K562 (cell line): ENCODE data around the gene SBK3.
"Not testable (repeated sequence)": the region's sequence is repeated elsewhere in the genome, so short reads cannot be mapped to it uniquely, and the experiment has no call there.

Source experiments
- ARNT ChIP-seq, 2 experiments: fragments of 450-650 bp; IDR thresholded peaks; 2 replicates each; pipeline ENCODE4 v1.6.1; 2016; ENCODE audit warnings: mild to moderate bottlenecking in 1 of 2
- CHD4 ChIP-seq: fragments of 200-600 bp; sonication (generic); IDR thresholded peaks from 3 replicates; pipeline ENCODE4 v1.6.1; 2012; ENCODE audit warnings: low read depth, mild to moderate bottlenecking, mixed read lengths, low read length, inconsistent platforms; ENCODE audit not compliant: insufficient read depth, insufficient replicate concordance, poor library complexity, severe bottlenecking
- CTCF ChIP-seq, 3 experiments: IDR thresholded peaks in 2 of 3; conservative IDR thresholded peaks in 1 of 3; 2 replicates each; pipeline ENCODE4 v1.5.1; 2011 to 2012; ENCODE audit warnings: low read length in 3 of 3, mild to moderate bottlenecking in 3 of 3, control low read depth in 2 of 3, improper control_type of control experiment in 1 of 3, inconsistent platforms in 1 of 3, low read depth in 1 of 3, mixed read lengths in 1 of 3, moderate library complexity in 1 of 3; ENCODE audit not compliant: insufficient read depth in 2 of 3
- ELF1 ChIP-seq: fragments of 200-800 bp; sonication (Bioruptor generic); IDR thresholded peaks from 2 replicates; pipeline ENCODE4 v1.6.1; 2016; ENCODE audit warnings: missing genetic modification characterization, missing compliant biosample characterization
- GABPA ChIP-seq: fragments of 200-800 bp; sonication (Bioruptor generic); conservative IDR thresholded peaks from 2 replicates; pipeline ENCODE4 v1.6.1; 2016; ENCODE audit warnings: low read depth, missing genetic modification characterization, missing compliant biosample characterization
- HDAC2 ChIP-seq: fragments of 450-650 bp; IDR thresholded peaks from 2 replicates; pipeline ENCODE4 v1.6.1; 2016; ENCODE audit warnings: mild to moderate bottlenecking
- HNRNPL ChIP-seq: fragments of 200-400 bp; formaldehyde crosslinking; IDR thresholded peaks from 2 replicates; pipeline ENCODE4 v1.6.1; 2017; ENCODE audit warnings: low read depth, mild to moderate bottlenecking, low read length
- KAT2B ChIP-seq: IDR thresholded peaks from one replicate; pipeline ENCODE4 v1.6.1; 2012; ENCODE audit warnings: low read depth, mild to moderate bottlenecking, control low read depth, inconsistent platforms, low read length, moderate library complexity
- MYC ChIP-seq, 2 experiments: fragments of 250-450 bp in 1 of 2; sonication (Bioruptor Pico) in 1 of 2; IDR thresholded peaks; 2 replicates each; pipeline versions ENCODE4 v1.5.1 to v1.6.1; 2012 to 2021; ENCODE audit warnings: low read depth in 2 of 2, borderline replicate concordance in 1 of 2, improper control_type of control experiment in 1 of 2, low read length in 1 of 2, mild to moderate bottlenecking in 1 of 2, moderate library complexity in 1 of 2
- NFYB ChIP-seq: IDR thresholded peaks from 2 replicates; pipeline ENCODE4 v1.6.1; 2011; ENCODE audit warnings: mild to moderate bottlenecking, moderate library complexity; ENCODE audit not compliant: insufficient read length; ENCODE audit errors: extremely low read depth
- POLR2H ChIP-seq: IDR thresholded peaks from 2 replicates; pipeline ENCODE4 v1.6.1; 2016; ENCODE audit warnings: missing genetic modification characterization, low read depth, mild to moderate bottlenecking, control low read depth, missing compliant biosample characterization, moderate library complexity
- RNF2 ChIP-seq: sonication (generic); IDR thresholded peaks from 2 replicates; pipeline ENCODE4 v1.6.1; 2016
- SRF ChIP-seq, 2 experiments: fragments of 250-450, 450-650 bp in 1 of 2; sonication (Bioruptor Pico) in 1 of 2; sonication (generic) in 1 of 2; formaldehyde crosslinking; IDR thresholded peaks; 2 replicates each; pipeline versions ENCODE4 v1.5.0 to v1.5.1; 2020 to 2022; ENCODE audit warnings: mild to moderate bottlenecking in 1 of 2, missing genetic modification reagents in 1 of 2
- TF ChIP-seq, protein P1 (sequence below): fragments of 450-650 bp; conservative IDR thresholded peaks from 2 replicates; pipeline ENCODE4 v1.6.1; 2016; ENCODE audit warnings: missing genetic modification characterization, low read depth, mild to moderate bottlenecking, control low read depth, missing compliant biosample characterization

GRCh38 chr19:55583897-55584296 lies 38.6 kb upstream of the SBK3 start:
- TF ChIP-seq ARNT (IDR thresholded peaks at IDR 0.05); GABPA (tag); SRF (CRISPR knock-in tag; IDR thresholded peaks at IDR 0.05); CTCF (IDR thresholded peaks at IDR 0.05 in 2 of 3, conservative IDR thresholded peaks at IDR 0.05 in 1 of 3; ENCODE audit: insufficient read depth in 2 of 3, low read depth in 1 of 3, low read length in 3 of 3); HDAC2; MYC (IDR thresholded peaks at IDR 0.05; ENCODE audit: low read depth, low read length); MYC (CRISPR knock-in tag; IDR thresholded peaks at IDR 0.05; ENCODE audit: borderline replicate concordance, low read depth); KAT2B; ELF1; CHD4; POLR2H; RNF2; HNRNPL; NFYB: not testable (repeated sequence)
- TF ChIP-seq, protein P1, sequence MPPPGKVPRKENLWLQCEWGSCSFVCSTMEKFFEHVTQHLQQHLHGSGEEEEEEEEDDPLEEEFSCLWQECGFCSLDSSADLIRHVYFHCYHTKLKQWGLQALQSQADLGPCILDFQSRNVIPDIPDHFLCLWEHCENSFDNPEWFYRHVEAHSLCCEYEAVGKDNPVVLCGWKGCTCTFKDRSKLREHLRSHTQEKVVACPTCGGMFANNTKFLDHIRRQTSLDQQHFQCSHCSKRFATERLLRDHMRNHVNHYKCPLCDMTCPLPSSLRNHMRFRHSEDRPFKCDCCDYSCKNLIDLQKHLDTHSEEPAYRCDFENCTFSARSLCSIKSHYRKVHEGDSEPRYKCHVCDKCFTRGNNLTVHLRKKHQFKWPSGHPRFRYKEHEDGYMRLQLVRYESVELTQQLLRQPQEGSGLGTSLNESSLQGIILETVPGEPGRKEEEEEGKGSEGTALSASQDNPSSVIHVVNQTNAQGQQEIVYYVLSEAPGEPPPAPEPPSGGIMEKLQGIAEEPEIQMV, result not testable (repeated sequence)
